GM20000 (cell line): ENCODE results near the gene KRT16.
"Not testable (repeated sequence)": the region's sequence is repeated elsewhere in the genome, so short reads cannot be mapped to it uniquely, and the experiment has no call there.

Experiments
- DNase-seq: peaks from one replicate; pipeline ENCODE4 v3.0.0; 2012; ENCODE audit warnings: low spot score
- TF ChIP-seq, protein P1 (sequence below): IDR thresholded peaks from 2 replicates; pipeline ENCODE4 v1.5.1; 2012; ENCODE audit warnings: mild to moderate bottlenecking, control low read depth; ENCODE audit errors: extremely low read depth, missing control alignments

Gene KRT16

GRCh38 chr17:41614098-41614497, 1.5 kb upstream of the KRT16 start:
- TF ChIP-seq, protein P1, sequence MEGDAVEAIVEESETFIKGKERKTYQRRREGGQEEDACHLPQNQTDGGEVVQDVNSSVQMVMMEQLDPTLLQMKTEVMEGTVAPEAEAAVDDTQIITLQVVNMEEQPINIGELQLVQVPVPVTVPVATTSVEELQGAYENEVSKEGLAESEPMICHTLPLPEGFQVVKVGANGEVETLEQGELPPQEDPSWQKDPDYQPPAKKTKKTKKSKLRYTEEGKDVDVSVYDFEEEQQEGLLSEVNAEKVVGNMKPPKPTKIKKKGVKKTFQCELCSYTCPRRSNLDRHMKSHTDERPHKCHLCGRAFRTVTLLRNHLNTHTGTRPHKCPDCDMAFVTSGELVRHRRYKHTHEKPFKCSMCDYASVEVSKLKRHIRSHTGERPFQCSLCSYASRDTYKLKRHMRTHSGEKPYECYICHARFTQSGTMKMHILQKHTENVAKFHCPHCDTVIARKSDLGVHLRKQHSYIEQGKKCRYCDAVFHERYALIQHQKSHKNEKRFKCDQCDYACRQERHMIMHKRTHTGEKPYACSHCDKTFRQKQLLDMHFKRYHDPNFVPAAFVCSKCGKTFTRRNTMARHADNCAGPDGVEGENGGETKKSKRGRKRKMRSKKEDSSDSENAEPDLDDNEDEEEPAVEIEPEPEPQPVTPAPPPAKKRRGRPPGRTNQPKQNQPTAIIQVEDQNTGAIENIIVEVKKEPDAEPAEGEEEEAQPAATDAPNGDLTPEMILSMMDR: no peak

GRCh38 chr17:41613277-41614082, 913 bp upstream of the KRT16 start:
- DNase-seq: no peak
- TF ChIP-seq, protein P1: no peak

More at GRCh38 chr17:41614098-41614497, 1.5 kb upstream of the KRT16 start:
- DNase-seq: no peak

- TF ChIP-seq, protein P1: no peak
- no peak for DNase-seq
These were observed 1.5 kb downstream of the KRT16 start for GRCh38 chr17:41610965-41611640.

- DNase-seq: not testable (repeated sequence)
These were observed 2.5 kb downstream of the KRT16 start for GRCh38 chr17:41610061-41610517.

GRCh38 chr17:41606930-41607329, 5.6 kb downstream of the KRT16 start:
- DNase-seq: not testable (repeated sequence)

GRCh38 chr17:41602524-41602923, 10.0 kb downstream of the KRT16 start:
- DNase-seq: no peak
- TF ChIP-seq, protein P1: no peak

GRCh38 chr17:41600318-41600717, 12.2 kb downstream of the KRT16 start:
- DNase-seq: no peak
- TF ChIP-seq, protein P1: no peak

DNA sequence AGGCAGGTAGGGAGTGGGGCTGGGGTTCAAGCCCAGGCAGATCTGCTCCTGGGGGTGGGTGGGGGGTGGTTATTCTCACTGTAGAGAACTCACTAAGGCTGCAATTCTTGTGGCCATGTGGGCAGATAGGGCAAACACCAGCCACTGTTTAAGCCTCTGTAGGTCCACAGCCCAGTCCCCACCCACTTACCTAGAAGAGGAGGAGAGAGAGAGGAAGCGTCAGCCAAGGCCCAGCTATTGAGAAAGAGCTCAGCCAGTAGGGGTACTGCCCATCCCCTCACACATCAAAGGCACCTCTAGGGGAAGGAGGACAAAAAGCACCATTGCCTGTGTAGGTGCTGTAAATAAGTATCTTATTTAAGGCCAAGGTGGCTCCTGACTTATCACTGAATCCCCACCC, 12.9 kb downstream of the KRT16 start:
- TF ChIP-seq, protein P1: no peak

More for the DNA sequence above, 12.9 kb downstream of the KRT16 start:
- no peak for DNase-seq
